Upper lobe of left lung (tissue), 6 donors: Measurements from ENCODE around the gene KCTD19. TPM values are rescaled to one million over a fixed set of nuclear protein-coding genes. Genes with fewer than 3 reads are reported as not detected.

Source experiments
- ATAC-seq, 2 donors: fragments of 200-7000 bp; cut with Tn5 transposase; one replicate each; pipeline ENCODE4 v1.9.1; 2022; ENCODE audit warnings: mild to moderate bottlenecking in 2 of 2, moderate library complexity in 2 of 2; ENCODE audit not compliant: low FRiP score in 2 of 2
- DNase-seq, 2 donors: peaks; one replicate each; pipeline ENCODE4 v3.0.0-alpha.2; 2019 to 2020
- H3K27ac ChIP-seq, 4 donors: fragments of 200-600 bp; sonication (generic); one replicate each; pipeline ENCODE4 v1.5.1; 2016 to 2019
- H3K27me3 ChIP-seq, 4 donors: fragments of 200-600 bp; sonication (generic); one replicate each; pipeline ENCODE4 v1.5.1; 2017 to 2019
- H3K36me3 ChIP-seq, 4 donors: fragments of 200-600 bp; sonication (generic); one replicate each; pipeline ENCODE4 v1.5.1; 2016 to 2019
- H3K4me1 ChIP-seq, 4 donors: fragments of 200-600 bp; sonication (generic); one replicate each; pipeline ENCODE4 v1.5.1; 2018 to 2019
- H3K4me3 ChIP-seq, 4 donors: fragments of 200-600 bp; sonication (generic); one replicate each; pipeline ENCODE4 v1.5.1; 2017 to 2019; ENCODE audit warnings: mild to moderate bottlenecking in 2 of 4, moderate library complexity in 1 of 4
- H3K9me3 ChIP-seq, 4 donors: fragments of 200-600 bp; sonication (generic); one replicate each; pipeline ENCODE4 v1.5.1; 2018 to 2019
- CTCF ChIP-seq, 6 experiments: fragments of 450-650 bp in 4 of 6; fragments of 200-600 bp in 2 of 6; sonication (generic) in 2 of 6; IDR thresholded peaks; one replicate each; pipeline ENCODE4 v1.5.1; 2016 to 2019; ENCODE audit warnings: antibody characterized with exemption in 6 of 6
- EP300 ChIP-seq, 4 donors: sonication (generic); formaldehyde crosslinking; IDR thresholded peaks; one replicate each; pipeline ENCODE4 v1.5.1; 2017; ENCODE audit warnings: antibody characterized with exemption in 4 of 4, control low read depth in 2 of 4
- POLR2A ChIP-seq, 4 donors: fragments of 450-650 bp; IDR thresholded peaks; one replicate each; pipeline ENCODE4 v1.5.1; 2016 to 2017; ENCODE audit warnings: antibody characterized with exemption in 4 of 4, mild to moderate bottlenecking in 2 of 4
- POLR2AphosphoS5 ChIP-seq, 2 donors: sonication (generic); formaldehyde crosslinking; IDR thresholded peaks; one replicate each; pipeline ENCODE4 v1.5.1; 2017; ENCODE audit warnings: antibody characterized with exemption in 2 of 2
- WGBS, 2 donors: methylation state at CpG; one replicate each; pipeline ENCODE4 v1.1.5; 2017 to 2018; 5-methylcytosine and 5-hydroxymethylcytosine counted together
- total RNA-seq, 6 donors: library from RNA; depleted of rRNA in 4 of 6; stranded (reverse); fragments of >200 nt in 4 of 6; gene quantifications; one replicate each; pipeline versions ENCODE4 v1.1.0 to v1.2.1, GENCODE V29; 2016 to 2021
- donor health status: DM: no; HTN: no; CAD: no; lungs with moderate emphysema.
- donor health status: DM: no; HTN: yes; CAD: no; lungs with severe emphysema.

The KCTD19 gene
- total RNA-seq, 6 donors from 2014 or later: under 0.01 to 0.31 (median 0.17) TPM; not detected in 3

DNA sequence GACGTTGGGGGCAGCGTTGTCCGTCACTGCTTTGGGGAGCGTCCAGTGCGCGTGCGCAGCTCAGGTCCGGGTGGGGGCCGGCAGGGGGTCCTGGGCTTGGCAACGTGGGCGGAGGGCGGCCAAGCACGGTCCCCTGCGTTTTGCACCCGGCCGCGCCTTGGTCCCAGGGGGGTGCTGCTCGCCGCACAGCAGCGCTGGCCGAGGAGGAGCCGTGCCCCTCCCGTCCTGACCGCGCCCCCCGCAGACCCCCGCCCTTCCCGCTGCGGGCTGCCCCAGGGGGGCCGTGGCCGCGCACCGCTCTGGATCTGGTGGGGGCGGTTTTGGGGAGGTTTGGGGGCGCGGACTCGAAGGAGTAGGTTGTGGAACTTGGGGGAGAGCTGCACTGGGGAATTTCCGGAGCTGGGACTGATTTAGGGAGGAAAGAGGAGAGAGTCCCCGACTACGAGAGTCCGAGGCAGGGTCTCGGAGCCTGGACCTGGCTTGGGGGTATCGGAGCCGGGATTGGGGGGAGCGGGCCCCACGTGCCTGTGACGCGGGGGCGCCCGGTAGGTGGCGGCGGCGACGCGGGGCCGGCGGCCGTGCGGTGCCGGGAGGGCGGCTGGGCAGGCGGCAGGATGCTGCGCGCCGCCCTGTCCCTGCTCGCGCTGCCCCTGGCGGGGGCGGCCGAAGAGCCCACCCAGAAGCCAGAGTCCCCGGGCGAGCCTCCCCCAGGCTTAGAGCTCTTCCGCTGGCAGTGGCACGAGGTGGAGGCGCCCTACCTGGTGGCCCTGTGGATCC lies 78.0 kb downstream of the KCTD19 start, which contains the start of gene SLC9A5:
Gene SLC9A5, plus strand, starts transcription at position 579 of the 777 bp plus-strand sequence. Its CDS starts 36 bp downstream, at position 615.
- no peak for TF ChIP-seq EP300 (IDR thresholded peaks at IDR 0.05)
- TF ChIP-seq CTCF (IDR thresholded peaks at IDR 0.05): peak in 5 of 6 experiments; percentile 17 to 66 (median 53)
- Histone ChIP-seq H3K9me3 (no peaks in the 10 kb centered on the region), H3K27ac (peak within 1 kb of the TSS in 3 of 4 donors; percentile 38 to 96 (median 95))

DNA sequence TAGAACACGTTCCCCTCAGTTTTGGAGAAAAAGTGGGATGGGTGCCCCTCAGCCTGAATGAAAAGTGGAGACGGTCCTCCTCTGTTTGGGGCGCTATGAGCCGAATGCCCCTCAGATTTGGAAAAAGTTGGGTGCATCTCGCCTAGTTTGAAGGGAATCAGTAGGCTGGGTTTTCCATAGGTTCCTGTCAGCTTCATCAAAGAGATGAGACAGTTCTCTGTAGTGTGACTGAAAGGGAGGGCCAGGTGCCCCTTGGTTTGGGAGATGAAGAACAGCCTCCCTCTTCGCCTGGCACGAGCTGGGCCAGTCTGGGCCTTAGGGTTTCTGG lies 78.5 kb downstream of the KCTD19 start:
- H3K27me3 ChIP-seq: peaks cover 0 to 6% (median 3%) of the 10 kb centered on the region in 4 donors
- no peaks in the 10 kb centered on the region for H3K36me3 ChIP-seq
- no peaks in the 10 kb centered on the region for H3K9me3 ChIP-seq
- H3K4me3 ChIP-seq: peak overlapping the region; percentile 49 to 95 (median 60)
- no peak for TF ChIP-seq EP300 (IDR thresholded peaks at IDR 0.05)
- no peak for TF ChIP-seq CTCF (IDR thresholded peaks at IDR 0.05)
- TF ChIP-seq POLR2AphosphoS5 (IDR thresholded peaks at IDR 0.05): no peak
- TF ChIP-seq POLR2A (IDR thresholded peaks at IDR 0.05): no peak
- H3K27ac ChIP-seq: peak overlapping the region in 3 of 4 donors; percentile 38 to 96 (median 95)
- DNase-seq (no peak), ATAC-seq (no peak)
- peaks cover 45 to 52% (median 48%) of the 10 kb centered on the region in 4 donors for H3K4me1 ChIP-seq
- WGBS, 2 donors: 8 to 13% methylated on average over 5 to 7 of the region's 7 CpGs

More for the DNA sequence above, 78.0 kb downstream of the KCTD19 start, which contains the start of gene SLC9A5:
- DNase-seq: peak in 1 of 2 donors; percentile 88
- WGBS, 2 donors: 0 to 2% methylated on average over 7 to 47 of the region's 75 CpGs
- Histone ChIP-seq H3K4me3 (peak within 1 kb of the TSS; percentile 49 to 99 (median 78)), H3K4me1 (peaks cover 39 to 47% (median 43%) of the 10 kb centered on the region in 4 donors), H3K27me3 (peaks cover 0 to 6% (median 3%) of the 10 kb centered on the region in 4 donors), H3K36me3 (no peaks in the 10 kb centered on the region)
- ATAC-seq: no peak

- DNase-seq (peak; percentile 99 to 100), ATAC-seq (peak; percentile 92 to 94)
- Histone ChIP-seq H3K4me1 (peaks cover 51 to 58% (median 54%) of the 10 kb centered on the region in 4 donors), H3K4me3 (peak within 1 kb of the TSS; percentile 60 to 99 (median 94)), H3K36me3 (no peaks in the 10 kb centered on the region), H3K9me3 (no peaks in the 10 kb centered on the region), H3K27ac (peak within 1 kb of the TSS; percentile 93 to 96 (median 95)), H3K27me3 (peaks cover 0 to 6% (median 3%) of the 10 kb centered on the region in 4 donors)
- 0% methylated on average over 3 to 33 of the region's 60 CpGs for WGBS, 2 donors
- TF ChIP-seq EP300 (IDR thresholded peaks at IDR 0.05): no peak
- peak in 2 of 6 experiments; percentile 13 to 33 for TF ChIP-seq CTCF (IDR thresholded peaks at IDR 0.05)
- peak; percentile 81 to 92 for TF ChIP-seq POLR2AphosphoS5 (IDR thresholded peaks at IDR 0.05)
- TF ChIP-seq POLR2A (IDR thresholded peaks at IDR 0.05): peak in 2 of 4 donors; percentile 81 to 92
These were observed 79.1 kb downstream of the KCTD19 start, which contains the start of gene FHOD1 for GRCh38 chr16:67247192-67248072. Gene FHOD1, minus strand, starts transcription at chr16:67247481. Its CDS starts 71 bp downstream, at chr16:67247410.

DNA sequence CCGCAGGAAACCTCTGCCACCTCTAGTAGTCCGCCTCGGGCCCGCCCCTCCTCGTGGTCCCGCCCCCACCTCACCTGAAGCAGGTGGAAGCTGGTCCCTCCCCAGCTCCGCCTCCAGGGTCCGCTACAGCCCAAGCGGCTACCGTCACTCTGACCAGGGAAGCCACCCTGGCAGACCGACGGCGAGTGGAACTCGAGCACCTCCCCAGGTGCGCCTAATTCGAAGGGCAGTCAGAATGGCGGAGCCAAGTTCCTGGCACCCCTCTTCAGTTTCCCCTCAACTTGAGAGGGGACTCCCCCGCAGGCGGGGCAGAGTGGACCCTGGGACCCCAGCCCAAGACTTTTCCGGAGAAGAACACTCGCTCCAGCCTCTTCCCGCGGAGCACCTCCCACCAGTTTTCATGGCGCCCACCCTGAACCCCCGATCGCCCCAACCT lies 79.8 kb downstream of the KCTD19 start:
- TF ChIP-seq POLR2A (IDR thresholded peaks at IDR 0.05): no peak
- peak in 1 of 6 experiments; percentile 7 for TF ChIP-seq CTCF (IDR thresholded peaks at IDR 0.05)
- TF ChIP-seq POLR2AphosphoS5 (IDR thresholded peaks at IDR 0.05): peak in 1 of 2 donors; percentile 72
- no peak for TF ChIP-seq EP300 (IDR thresholded peaks at IDR 0.05)
- ATAC-seq (peak; percentile 22 to 87), DNase-seq (peak; percentile 95 to 96)
- Histone ChIP-seq H3K4me3 (peak overlapping the region; percentile 60 to 99 (median 94)), H3K27me3 (peaks cover 0 to 6% (median 3%) of the 10 kb centered on the region in 4 donors), H3K9me3 (no peaks in the 10 kb centered on the region), H3K36me3 (no peaks in the 10 kb centered on the region), H3K4me1 (peaks cover 57 to 65% (median 61%) of the 10 kb centered on the region in 4 donors), H3K27ac (peak overlapping the region; percentile 93 to 96 (median 95))
- WGBS, 2 donors: 0 to 1% methylated on average over 11 to 25 of the region's 26 CpGs
